HCT116 (cell line): Measurements from ENCODE around the gene MUC6. TPM values are rescaled to one million over a fixed set of nuclear protein-coding genes. Genes with fewer than 3 reads are reported as not detected.

Experiments
- ATAC-seq: fragments of 200-7000 bp; cut with Tn5 transposase; 2 replicates; pipeline ENCODE4 v1.9.1; 2020; ENCODE audit warnings: mild to moderate bottlenecking, moderate library complexity
- BruUV-seq: library from RNA; stranded (reverse); fragments of 400-500 nt; replicated peaks from 2 replicates; lab custom pipeline; 2021; lab: Mats Ljungman, UMichigan
- CTCF ChIA-PET: fragments of 300-600 bp; sonication (Branson Sonifier 250); formaldehyde crosslinking; loops from one replicate; lab custom pipeline; 2021; ENCODE audit warnings: antibody characterized with exemption; lab: Charles Lee
- POLR2A ChIA-PET: fragments of 300-600, 350-600 bp; sonication (Branson Sonifier 250); formaldehyde crosslinking; loops from one replicate; lab custom pipeline; 2021; ENCODE audit warnings: antibody characterized with exemption; lab: Charles Lee
- RAD21 ChIA-PET, 2 experiments: fragments of 300-600 bp; sonication (Branson Sonifier 250); formaldehyde crosslinking; loops; one replicate each; lab custom pipeline; 2023; ENCODE audit warnings: low total read pairs in 2 of 2; ENCODE audit not compliant: uncharacterized antibody in 2 of 2, unreplicated experiment in 2 of 2, low non-redundant PET in 1 of 2; lab: Charles Lee
- DNase-seq: peaks from one replicate; pipeline ENCODE4 v3.0.0-alpha.2; 2010; ENCODE audit warnings: low read depth, low spot score
- H2AFZ ChIP-seq: fragments of 200-600 bp; shearing (Covaris generic), sonication (generic); 2 replicates; pipeline ENCODE4 v1.6.1; 2017; ENCODE audit warnings: low read depth, mixed run types, mixed read lengths, antibody characterized with exemption, low read length; ENCODE audit not compliant: poor library complexity, severe bottlenecking
- H3K27ac ChIP-seq: 2 replicates; pipeline ENCODE4 v1.5.1; 2012; ENCODE audit warnings: low read depth, low read length
- H3K27me3 ChIP-seq: fragments of 200-600 bp; sonication (generic); 2 replicates; pipeline ENCODE4 v1.6.1; 2016; ENCODE audit warnings: mixed run types, low read length, mixed read lengths; ENCODE audit not compliant: insufficient read depth
- H3K36me3 ChIP-seq, 2 experiments: fragments of 200-500 bp in 1 of 2; fragments of 200-600 bp in 1 of 2; sonication (Bioruptor generic) in 1 of 2; sonication (generic) in 1 of 2; 2 replicates each; pipeline versions ENCODE4 v1.5.1 to v1.6.1; 2014 to 2016; ENCODE audit warnings: low read length in 2 of 2, inconsistent platforms in 1 of 2, mixed read lengths in 1 of 2, mixed run types in 1 of 2; ENCODE audit not compliant: insufficient read depth in 2 of 2, control insufficient read depth in 1 of 2
- H3K4me1 ChIP-seq, 2 experiments: fragments of 200-600 bp in 1 of 2; sonication (generic) in 1 of 2; 2 replicates each; pipeline versions ENCODE4 v1.5.1 to v1.6.1; 2012 to 2017; ENCODE audit warnings: low read length in 2 of 2, inconsistent platforms in 1 of 2, mild to moderate bottlenecking in 1 of 2, mixed read lengths in 1 of 2, mixed run types in 1 of 2, moderate library complexity in 1 of 2; ENCODE audit not compliant: insufficient read depth in 2 of 2, control insufficient read depth in 1 of 2
- H3K4me2 ChIP-seq: fragments of 200-600 bp; sonication (generic); 2 replicates; pipeline ENCODE4 v1.6.1; 2017; ENCODE audit warnings: mixed run types, low read length, mixed read lengths
- H3K4me3 ChIP-seq, 2 experiments: fragments of 200-600 bp in 1 of 2; sonication (generic) in 1 of 2; replicated peaks in 1 of 2; 2 replicates each; pipeline ENCODE4 v1.5.1; 2011 to 2016; ENCODE audit warnings: low read length in 2 of 2, control low read depth in 1 of 2, low read depth in 1 of 2, mild to moderate bottlenecking in 1 of 2, mixed read lengths in 1 of 2, mixed run types in 1 of 2
- H3K79me2 ChIP-seq: fragments of 200-600 bp; sonication (generic); 2 replicates; pipeline ENCODE4 v1.6.1; 2017; ENCODE audit warnings: mild to moderate bottlenecking, mixed run types, low read length, moderate library complexity, mixed read lengths; ENCODE audit not compliant: insufficient read depth
- H3K9ac ChIP-seq: fragments of 200-600 bp; sonication (generic); 2 replicates; pipeline ENCODE4 v1.6.1; 2016; ENCODE audit warnings: low read length, mixed read lengths
- H3K9me2 ChIP-seq: fragments of 200-600 bp; sonication (generic), shearing (Covaris generic); 2 replicates; pipeline ENCODE4 v1.6.1; 2017; ENCODE audit warnings: mixed run types, mild to moderate bottlenecking, moderate library complexity; ENCODE audit not compliant: insufficient read depth
- H3K9me3 ChIP-seq, 2 experiments: fragments of 200-500 bp in 1 of 2; fragments of 200-600 bp in 1 of 2; sonication (Bioruptor generic) in 1 of 2; sonication (generic) in 1 of 2; 2 replicates each; pipeline ENCODE4 v1.6.1; 2014 to 2017; ENCODE audit warnings: low read length in 2 of 2, mixed read lengths in 2 of 2, inconsistent platforms in 1 of 2, low read depth in 1 of 2, mild to moderate bottlenecking in 1 of 2, mixed run types in 1 of 2, moderate library complexity in 1 of 2; ENCODE audit not compliant: control insufficient read depth in 1 of 2, insufficient read depth in 1 of 2
- H4K20me1 ChIP-seq: fragments of 200-600 bp; sonication (generic), shearing (Covaris generic); 2 replicates; pipeline ENCODE4 v1.6.1; 2017; ENCODE audit warnings: mixed run types, mild to moderate bottlenecking, moderate library complexity; ENCODE audit not compliant: insufficient read depth
- ATF3 ChIP-seq: IDR thresholded peaks from 2 replicates; pipeline ENCODE4 v1.6.1; 2012
- CBX3 ChIP-seq: IDR thresholded peaks from 2 replicates; pipeline ENCODE4 v1.6.1; 2012; ENCODE audit warnings: low read depth
- CTCF ChIP-seq, 3 experiments: fragments of 200-600 bp in 1 of 3; sonication (generic) in 1 of 3; IDR thresholded peaks in 2 of 3; conservative IDR thresholded peaks in 1 of 3; 2 replicates each; pipeline ENCODE4 v1.5.1; 2012 to 2017; ENCODE audit warnings: low read depth in 2 of 3, low read length in 2 of 3, antibody characterized with exemption in 1 of 3, borderline replicate concordance in 1 of 3, control low read depth in 1 of 3, mild to moderate bottlenecking in 1 of 3, mixed read lengths in 1 of 3, mixed run types in 1 of 3, moderate library complexity in 1 of 3; ENCODE audit not compliant: insufficient read depth in 1 of 3
- EZH2phosphoT487 ChIP-seq: fragments of 200-600 bp; IDR thresholded peaks from 2 replicates; pipeline ENCODE4 v1.6.1; 2018; ENCODE audit warnings: antibody characterized with exemption, borderline replicate concordance
- JUND ChIP-seq: IDR thresholded peaks from 2 replicates; pipeline ENCODE4 v1.6.1; 2012
- intact Hi-C: fragments of 100-400 bp; cut with micrococcal nuclease; formaldehyde crosslinking; loops from 2 replicates; pipeline ENCODE4 v1.10.0; 2022
- total RNA-seq: library from RNA; stranded (reverse); gene quantifications from one replicate; pipeline ENCODE4 v1.2.1, GENCODE V29; 2021; ENCODE audit not compliant: unreplicated experiment
- TF ChIP-seq, protein P1 (sequence below): IDR thresholded peaks from 2 replicates; pipeline ENCODE4 v1.6.1; 2011; ENCODE audit warnings: mild to moderate bottlenecking, low read length, moderate library complexity; ENCODE audit not compliant: insufficient replicate concordance; ENCODE audit errors: extremely low read depth

Gene MUC6
- total RNA-seq, 1 experiment from 2014 or later = 0.02 TPM

- no peak for ATAC-seq
- TF ChIP-seq JUND (no peak), EZH2phosphoT487 (no peak), CBX3 (no peak), ATF3 (no peak), CTCF (IDR thresholded peaks at IDR 0.05 in 2 of 3, conservative IDR thresholded peaks at IDR 0.05 in 1 of 3; ENCODE audit: borderline replicate concordance in 1 of 3, insufficient read depth in 1 of 3, low read depth in 2 of 3, low read length in 2 of 3) (no peak)
- TF ChIP-seq, protein P1, sequence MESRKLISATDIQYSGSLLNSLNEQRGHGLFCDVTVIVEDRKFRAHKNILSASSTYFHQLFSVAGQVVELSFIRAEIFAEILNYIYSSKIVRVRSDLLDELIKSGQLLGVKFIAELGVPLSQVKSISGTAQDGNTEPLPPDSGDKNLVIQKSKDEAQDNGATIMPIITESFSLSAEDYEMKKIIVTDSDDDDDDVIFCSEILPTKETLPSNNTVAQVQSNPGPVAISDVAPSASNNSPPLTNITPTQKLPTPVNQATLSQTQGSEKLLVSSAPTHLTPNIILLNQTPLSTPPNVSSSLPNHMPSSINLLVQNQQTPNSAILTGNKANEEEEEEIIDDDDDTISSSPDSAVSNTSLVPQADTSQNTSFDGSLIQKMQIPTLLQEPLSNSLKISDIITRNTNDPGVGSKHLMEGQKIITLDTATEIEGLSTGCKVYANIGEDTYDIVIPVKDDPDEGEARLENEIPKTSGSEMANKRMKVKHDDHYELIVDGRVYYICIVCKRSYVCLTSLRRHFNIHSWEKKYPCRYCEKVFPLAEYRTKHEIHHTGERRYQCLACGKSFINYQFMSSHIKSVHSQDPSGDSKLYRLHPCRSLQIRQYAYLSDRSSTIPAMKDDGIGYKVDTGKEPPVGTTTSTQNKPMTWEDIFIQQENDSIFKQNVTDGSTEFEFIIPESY = no peak
- BruUV-seq = no TSS peak
These were observed 72.7 kb downstream of the MUC6 start for GRCh38 chr11:963852-964251.

More at GRCh38 chr11:963852-964251, 72.7 kb downstream of the MUC6 start:
- intact Hi-C loops = no loop called here
- Histone ChIP-seq H3K9ac (no peak overlapping the region), H3K4me1 (peaks cover 0 to 4% of the 10 kb centered on the region in 2 experiments; a peak in 2 of 4 replicates), H3K4me3 (no peak overlapping the region), H3K4me2 (no peak overlapping the region), H2AFZ (no peak overlapping the region), H3K27ac (no peak overlapping the region), H3K9me3 (peaks cover 5 to 6% of the 10 kb centered on the region in 2 experiments; a peak in 1 of 4 replicates), H3K36me3 (peaks cover 6 to 21% of the 10 kb centered on the region in 2 experiments; a peak in 3 of 4 replicates), H3K9me2 (no peaks in the 10 kb centered on the region), H3K79me2 (peaks cover 35% of the 10 kb centered on the region), H3K27me3 (no peaks in the 10 kb centered on the region), H4K20me1 (no peaks in the 10 kb centered on the region)
- no peak for DNase-seq
- POLR2A ChIA-PET = no interaction called here
- CTCF ChIA-PET = no interaction called here
- RAD21 ChIA-PET = no interaction called here

Other genes starting within 250 kb of the MUC6 start
- 0.27 TPM for gene CEND1, start 246.6 kb downstream of the MUC6 start, total RNA-seq
- gene SLC25A22, start 238.4 kb downstream of the MUC6 start, total RNA-seq = 62.0 TPM
- gene PIDD1, start 231.5 kb downstream of the MUC6 start, total RNA-seq = 41.5 TPM
- gene RPLP2, start 226.8 kb downstream of the MUC6 start, total RNA-seq = 3,615 TPM
- gene PNPLA2, start 217.8 kb downstream of the MUC6 start, total RNA-seq = 124 TPM
- gene CRACR2B, start 208.8 kb downstream of the MUC6 start, total RNA-seq = 11.8 TPM
- gene CD151, start 203.8 kb downstream of the MUC6 start, total RNA-seq = 296 TPM
- gene POLR2L, start 194.2 kb downstream of the MUC6 start, total RNA-seq = 211 TPM
- 50.3 TPM for gene TSPAN4, start 193.9 kb downstream of the MUC6 start, total RNA-seq
- gene CHID1, start 125.9 kb downstream of the MUC6 start, total RNA-seq = 102 TPM
- gene AP2A2, start 110.8 kb downstream of the MUC6 start, total RNA-seq = 55.5 TPM
- 0.47 TPM for gene MUC2, start 38.2 kb upstream of the MUC6 start, total RNA-seq
- under 0.01 TPM for gene MUC5AC, start 121.2 kb upstream of the MUC6 start, total RNA-seq
- 1.5 TPM for gene MUC5B, start 186.3 kb upstream of the MUC6 start, total RNA-seq